ENCODE results near the gene ING3. TPM values are rescaled to one million over a fixed set of nuclear protein-coding genes. Genes with fewer than 3 reads are reported as not detected.

Gene ING3
- total and polyA plus RNA-seq, 2 of the 13 experiments (the other 11 are each of a cell fraction or from before 2014, with no cell fraction given): 6.9 to 12.8 TPM

- TF ChIP-seq ZBTB4 (CRISPR knock-in tag; IDR thresholded peaks at IDR 0.05; ENCODE audit: borderline replicate concordance) (no peak), NR2C2 (CRISPR knock-in tag; IDR thresholded peaks at IDR 0.05; ENCODE audit: borderline replicate concordance) (peak; percentile 60), PPARG (CRISPR knock-in tag; conservative IDR thresholded peaks at IDR 0.05) (peak; percentile 40; the same call in 1 of the 2 replicates), CEBPG (CRISPR knock-in tag; IDR thresholded peaks at IDR 0.05) (peak; percentile 46), HMGXB4 (CRISPR knock-in tag; IDR thresholded peaks at IDR 0.05; ENCODE audit: borderline replicate concordance in 1 of 2, low read depth in 1 of 2) (peak; percentile 56 to 68; a peak in 2 of 4 replicates), ZNF792 (CRISPR knock-in tag; IDR thresholded peaks at IDR 0.05) (peak; percentile 22), HINFP (CRISPR knock-in tag; IDR thresholded peaks at IDR 0.05; ENCODE audit: low read depth) (peak; percentile 17; the same call in 1 of the 2 replicates), NBN (conservative IDR thresholded peaks at IDR 0.05) (no peak), CEBPB (IDR thresholded peaks at IDR 0.05; ENCODE audit: borderline replicate concordance, low read depth, low read length) (peak; percentile 52; the same call in 1 of the 2 replicates), ZFP37 (CRISPR knock-in tag; IDR thresholded peaks at IDR 0.05; ENCODE audit: borderline replicate concordance) (peak; percentile 22; the same call in 1 of the 2 replicates), FOXA3 (CRISPR knock-in tag; IDR thresholded peaks at IDR 0.05) (peak; percentile 75)
- TF ChIP-seq, protein P1, sequence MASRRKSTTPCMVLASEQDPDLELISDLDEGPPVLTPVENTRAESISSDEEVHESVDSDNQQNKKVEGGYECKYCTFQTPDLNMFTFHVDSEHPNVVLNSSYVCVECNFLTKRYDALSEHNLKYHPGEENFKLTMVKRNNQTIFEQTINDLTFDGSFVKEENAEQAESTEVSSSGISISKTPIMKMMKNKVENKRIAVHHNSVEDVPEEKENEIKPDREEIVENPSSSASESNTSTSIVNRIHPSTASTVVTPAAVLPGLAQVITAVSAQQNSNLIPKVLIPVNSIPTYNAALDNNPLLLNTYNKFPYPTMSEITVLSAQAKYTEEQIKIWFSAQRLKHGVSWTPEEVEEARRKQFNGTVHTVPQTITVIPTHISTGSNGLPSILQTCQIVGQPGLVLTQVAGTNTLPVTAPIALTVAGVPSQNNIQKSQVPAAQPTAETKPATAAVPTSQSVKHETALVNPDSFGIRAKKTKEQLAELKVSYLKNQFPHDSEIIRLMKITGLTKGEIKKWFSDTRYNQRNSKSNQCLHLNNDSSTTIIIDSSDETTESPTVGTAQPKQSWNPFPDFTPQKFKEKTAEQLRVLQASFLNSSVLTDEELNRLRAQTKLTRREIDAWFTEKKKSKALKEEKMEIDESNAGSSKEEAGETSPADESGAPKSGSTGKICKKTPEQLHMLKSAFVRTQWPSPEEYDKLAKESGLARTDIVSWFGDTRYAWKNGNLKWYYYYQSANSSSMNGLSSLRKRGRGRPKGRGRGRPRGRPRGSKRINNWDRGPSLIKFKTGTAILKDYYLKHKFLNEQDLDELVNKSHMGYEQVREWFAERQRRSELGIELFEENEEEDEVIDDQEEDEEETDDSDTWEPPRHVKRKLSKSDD (CRISPR knock-in tag; IDR thresholded peaks at IDR 0.05; ENCODE audit: low read depth): 0 out of 2 replicates have a peak, but pooled peaks have one; percentile 44
- TF ChIP-seq, protein P2, sequence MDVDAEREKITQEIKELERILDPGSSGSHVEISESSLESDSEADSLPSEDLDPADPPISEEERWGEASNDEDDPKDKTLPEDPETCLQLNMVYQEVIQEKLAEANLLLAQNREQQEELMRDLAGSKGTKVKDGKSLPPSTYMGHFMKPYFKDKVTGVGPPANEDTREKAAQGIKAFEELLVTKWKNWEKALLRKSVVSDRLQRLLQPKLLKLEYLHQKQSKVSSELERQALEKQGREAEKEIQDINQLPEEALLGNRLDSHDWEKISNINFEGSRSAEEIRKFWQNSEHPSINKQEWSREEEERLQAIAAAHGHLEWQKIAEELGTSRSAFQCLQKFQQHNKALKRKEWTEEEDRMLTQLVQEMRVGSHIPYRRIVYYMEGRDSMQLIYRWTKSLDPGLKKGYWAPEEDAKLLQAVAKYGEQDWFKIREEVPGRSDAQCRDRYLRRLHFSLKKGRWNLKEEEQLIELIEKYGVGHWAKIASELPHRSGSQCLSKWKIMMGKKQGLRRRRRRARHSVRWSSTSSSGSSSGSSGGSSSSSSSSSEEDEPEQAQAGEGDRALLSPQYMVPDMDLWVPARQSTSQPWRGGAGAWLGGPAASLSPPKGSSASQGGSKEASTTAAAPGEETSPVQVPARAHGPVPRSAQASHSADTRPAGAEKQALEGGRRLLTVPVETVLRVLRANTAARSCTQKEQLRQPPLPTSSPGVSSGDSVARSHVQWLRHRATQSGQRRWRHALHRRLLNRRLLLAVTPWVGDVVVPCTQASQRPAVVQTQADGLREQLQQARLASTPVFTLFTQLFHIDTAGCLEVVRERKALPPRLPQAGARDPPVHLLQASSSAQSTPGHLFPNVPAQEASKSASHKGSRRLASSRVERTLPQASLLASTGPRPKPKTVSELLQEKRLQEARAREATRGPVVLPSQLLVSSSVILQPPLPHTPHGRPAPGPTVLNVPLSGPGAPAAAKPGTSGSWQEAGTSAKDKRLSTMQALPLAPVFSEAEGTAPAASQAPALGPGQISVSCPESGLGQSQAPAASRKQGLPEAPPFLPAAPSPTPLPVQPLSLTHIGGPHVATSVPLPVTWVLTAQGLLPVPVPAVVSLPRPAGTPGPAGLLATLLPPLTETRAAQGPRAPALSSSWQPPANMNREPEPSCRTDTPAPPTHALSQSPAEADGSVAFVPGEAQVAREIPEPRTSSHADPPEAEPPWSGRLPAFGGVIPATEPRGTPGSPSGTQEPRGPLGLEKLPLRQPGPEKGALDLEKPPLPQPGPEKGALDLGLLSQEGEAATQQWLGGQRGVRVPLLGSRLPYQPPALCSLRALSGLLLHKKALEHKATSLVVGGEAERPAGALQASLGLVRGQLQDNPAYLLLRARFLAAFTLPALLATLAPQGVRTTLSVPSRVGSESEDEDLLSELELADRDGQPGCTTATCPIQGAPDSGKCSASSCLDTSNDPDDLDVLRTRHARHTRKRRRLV (CRISPR knock-in tag; IDR thresholded peaks at IDR 0.05): peak; percentile 56; the same call in 1 of the 2 replicates
These were observed at the start of gene ING3 (continued) for GRCh38 chr7:120950539-120951308.
